Measurements from ENCODE around the gene GPX2.

GRCh38 chr14:64927031-64927430, 15.5 kb downstream of the GPX2 start:
- TF ChIP-seq TCF7L2 (IDR thresholded peaks at IDR 0.05; ENCODE audit: low read depth, low read length) (no peak), CTCF (IDR thresholded peaks at IDR 0.05) (no peak), SIN3A (IDR thresholded peaks at IDR 0.05; ENCODE audit: borderline replicate concordance, insufficient read depth, low read depth, low read length) (no peak), REST (IDR thresholded peaks at IDR 0.05; ENCODE audit: insufficient read depth in 1 of 2, low read depth in 2 of 2, low read length in 1 of 2) (no peak)

Measured in Panc1 (cell line).